HG03039 (cell line): ENCODE results near the gene PDLIM1.
A peak's percentile ranks its signal among the peaks of the same experiment; 100 is the strongest.

Source experiments
- ATAC-seq: cut with Tn5 transposase; IDR thresholded peaks from one replicate; pipeline ENCODE4 v1.9.1; 2021; ENCODE audit warnings: mild to moderate bottlenecking, moderate library complexity; ENCODE audit not compliant: unreplicated experiment

PDLIM1 gene

DNA sequence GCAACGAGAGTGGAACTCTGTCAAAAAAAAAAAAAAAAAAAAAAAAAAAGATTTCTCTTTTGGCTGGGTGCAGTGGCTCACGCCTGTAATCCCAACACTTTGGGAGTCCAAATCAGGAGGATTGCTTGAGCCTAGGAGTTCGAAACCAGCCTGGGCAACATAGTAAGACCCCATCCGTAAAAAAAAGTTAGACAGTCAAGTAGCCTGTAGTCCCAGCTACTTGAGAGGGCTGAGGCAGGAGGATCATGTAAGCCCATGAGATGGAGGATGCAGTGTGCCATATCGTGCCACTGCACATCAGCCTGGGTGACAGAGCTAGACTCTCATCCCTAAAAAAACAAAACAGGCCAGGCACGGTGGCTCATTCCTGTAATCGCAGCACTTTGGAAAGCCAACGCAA is 25.2 kb downstream of the PDLIM1 start:
- no peak for ATAC-seq

DNA sequence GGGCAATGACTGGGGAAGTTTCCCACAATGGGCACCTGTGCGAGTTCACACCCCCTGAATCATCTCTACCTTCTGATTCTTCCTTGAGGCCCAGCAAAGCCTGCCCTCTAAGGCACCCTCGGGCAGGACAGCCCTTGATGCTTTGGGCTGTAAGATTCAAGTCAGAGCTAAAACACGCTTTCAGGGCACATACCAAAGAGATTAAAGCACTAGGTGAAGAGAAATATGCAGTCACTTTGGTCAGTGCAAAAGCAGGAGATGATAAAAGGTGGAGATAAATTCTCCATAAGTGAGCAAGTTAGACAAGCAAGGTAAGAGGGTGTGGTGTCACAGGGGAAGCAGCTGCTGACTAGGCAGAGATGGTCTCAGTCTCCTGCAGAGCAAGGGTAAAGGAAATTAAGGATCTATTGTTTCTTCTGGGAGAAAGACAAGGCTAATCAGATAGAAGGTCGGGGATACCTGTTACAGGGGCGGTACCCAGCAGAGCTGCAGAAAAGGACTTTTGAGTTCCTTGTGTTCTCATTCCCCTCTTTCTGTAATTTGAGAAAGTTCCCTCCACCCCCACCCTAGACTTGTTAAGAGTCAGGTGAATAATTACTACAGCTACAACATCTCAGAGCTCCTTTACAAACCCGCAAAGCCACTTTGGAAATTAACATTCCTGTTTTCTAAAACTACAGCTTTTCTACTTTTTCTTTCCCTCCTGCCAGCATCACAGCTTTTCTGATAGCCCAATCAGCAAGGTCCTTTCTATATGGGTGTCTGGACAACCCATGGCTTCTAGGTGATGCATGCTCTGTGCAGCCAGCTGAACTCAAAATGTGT is 26.4 kb downstream of the PDLIM1 start:
- no peak for ATAC-seq

DNA sequence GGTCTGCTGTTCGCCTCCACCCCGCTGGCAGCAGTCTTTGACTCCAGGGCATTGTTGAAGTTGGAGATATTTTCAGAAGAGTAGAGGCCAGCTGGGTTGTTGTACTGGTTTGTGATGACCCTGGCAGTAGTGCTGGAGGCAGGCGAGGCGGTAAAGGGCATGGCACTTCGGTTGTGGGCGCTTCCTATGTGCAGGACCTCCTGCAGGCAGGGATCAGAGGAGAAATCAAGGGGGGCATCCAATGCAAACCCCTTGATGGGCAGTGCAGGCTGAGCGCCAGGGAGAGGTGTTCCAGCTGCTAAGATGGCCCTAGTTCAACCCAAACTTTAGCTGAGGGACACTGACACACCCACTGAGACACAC is 27.0 kb downstream of the PDLIM1 start:
- no peak for ATAC-seq

DNA sequence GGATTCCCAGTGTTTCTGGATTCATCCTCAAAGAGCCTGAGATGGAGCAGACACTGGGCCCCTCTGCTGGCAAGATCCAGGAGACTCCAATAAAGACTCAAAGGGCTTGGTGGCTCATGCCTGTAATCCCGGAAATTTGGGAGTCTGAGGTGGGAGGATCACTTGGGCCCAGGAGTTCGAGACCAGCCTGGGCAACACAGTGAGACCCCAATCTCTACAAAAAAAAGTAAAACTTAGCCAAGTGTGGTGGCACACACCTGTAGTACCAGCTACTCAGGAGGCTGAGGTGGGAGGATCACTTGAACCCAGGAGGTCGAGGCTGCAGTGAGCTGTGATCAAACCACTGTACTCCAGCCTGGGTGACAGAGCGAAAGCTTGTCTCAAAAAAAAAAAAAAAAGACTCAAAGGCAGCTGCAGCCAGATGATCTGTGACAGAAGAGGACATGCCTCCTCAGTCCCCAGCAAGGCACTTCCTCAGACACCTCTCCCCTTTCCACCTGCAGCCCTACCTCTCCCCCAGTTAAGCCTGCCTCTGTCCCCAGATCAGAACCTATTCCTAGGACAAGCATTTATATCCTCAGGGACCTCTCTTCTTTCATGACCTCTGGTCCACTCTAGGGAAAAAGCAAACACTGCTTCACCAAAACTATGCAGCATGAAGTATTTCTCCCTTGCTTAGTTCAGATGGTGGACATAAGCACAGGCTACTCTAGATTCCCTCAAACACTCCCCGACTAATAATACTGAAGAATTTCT is 27.9 kb downstream of the PDLIM1 start:
- no peak for ATAC-seq

DNA sequence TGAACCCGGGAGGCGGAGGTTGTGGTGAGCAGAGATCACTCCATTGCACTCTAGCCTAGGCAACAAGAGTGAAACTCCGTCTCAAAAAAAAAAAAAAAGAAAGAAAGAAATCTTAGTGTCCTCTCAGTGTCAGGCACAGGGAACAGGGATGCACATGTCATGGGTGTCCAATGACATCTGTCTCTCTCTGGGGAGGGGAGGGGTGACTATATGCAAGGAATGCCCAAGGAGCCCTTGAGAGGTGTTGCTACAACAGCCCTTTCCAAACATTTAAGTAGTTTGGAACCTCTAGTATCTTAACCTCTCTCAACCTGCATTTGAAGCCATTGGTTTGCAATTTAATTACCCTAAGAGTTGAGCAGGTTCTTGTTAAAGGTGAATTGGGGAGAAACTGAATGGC is 28.9 kb downstream of the PDLIM1 start:
- ATAC-seq: no peak

DNA sequence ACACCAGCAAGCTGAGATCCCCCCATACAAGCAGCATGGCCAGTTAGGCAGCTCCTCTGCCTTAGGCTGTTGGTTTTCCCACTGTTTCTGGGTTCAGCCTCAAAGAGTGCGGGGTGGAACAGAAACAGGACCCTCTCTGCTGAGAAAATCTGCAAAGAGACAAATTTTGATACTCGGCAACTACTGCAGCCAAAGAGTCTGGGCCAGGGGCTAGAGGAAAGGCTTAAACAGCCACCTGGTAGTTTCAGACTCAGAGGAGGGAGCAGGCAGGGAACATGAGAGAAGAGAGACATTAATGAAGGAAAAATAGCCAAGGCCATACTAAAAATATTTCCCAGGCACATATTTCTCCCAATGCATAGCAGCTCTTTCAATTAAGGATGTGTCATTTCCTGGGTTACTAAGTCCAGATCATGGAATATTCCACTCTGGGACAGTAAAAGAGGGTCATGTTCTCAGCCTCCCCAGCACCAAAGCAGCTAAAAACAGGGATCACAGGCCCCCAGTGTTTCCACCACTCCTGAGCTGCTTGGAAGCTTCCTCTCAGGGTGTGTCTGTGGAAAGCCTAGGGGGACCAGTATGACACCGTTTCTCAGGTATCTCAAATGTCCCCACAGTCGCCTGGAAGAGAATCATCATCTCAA is 29.8 kb downstream of the PDLIM1 start:
- ATAC-seq: no peak

DNA sequence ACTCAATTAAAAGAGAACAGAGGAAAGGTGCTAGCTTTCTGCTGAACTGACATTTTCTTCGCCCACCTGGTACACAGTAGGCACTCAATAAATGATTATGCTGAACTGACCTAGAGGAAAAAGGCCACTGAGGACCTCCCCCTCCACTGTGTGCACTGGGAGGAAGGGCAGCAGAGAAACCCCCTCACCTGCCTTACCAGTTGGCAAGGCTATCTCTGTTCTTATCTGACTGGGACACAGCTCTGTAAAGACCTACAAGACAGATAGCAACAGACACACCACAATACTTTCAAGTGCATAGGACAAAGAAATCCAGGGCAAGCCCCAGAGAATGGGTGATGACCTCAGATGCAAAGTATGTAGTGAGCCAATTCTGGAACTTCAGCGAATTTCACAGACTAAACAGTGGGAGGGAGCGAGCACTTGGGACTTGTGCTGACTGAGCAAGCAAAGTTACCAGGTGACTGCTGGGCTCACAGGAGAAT is 30.4 kb downstream of the PDLIM1 start:
- peak; percentile 79 for ATAC-seq

DNA sequence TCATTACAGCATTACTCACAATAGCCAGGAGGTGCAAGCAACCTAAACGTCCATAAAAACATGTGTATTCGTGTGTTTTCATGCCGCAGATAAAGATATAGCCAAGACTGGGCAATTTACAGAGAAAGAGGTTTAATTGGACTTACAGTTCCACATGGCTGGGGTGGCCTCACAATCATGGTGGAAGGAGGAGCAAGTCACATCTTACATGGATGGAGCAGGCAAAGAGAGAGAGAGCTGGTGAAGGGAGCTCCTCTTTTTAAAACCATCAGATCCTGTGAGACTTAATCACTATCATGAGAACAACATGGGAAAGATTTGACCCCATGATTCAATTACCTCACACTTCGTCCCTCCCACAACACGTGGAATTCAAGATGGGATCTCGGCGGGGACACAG is 33.0 kb downstream of the PDLIM1 start:
- ATAC-seq: no peak

DNA sequence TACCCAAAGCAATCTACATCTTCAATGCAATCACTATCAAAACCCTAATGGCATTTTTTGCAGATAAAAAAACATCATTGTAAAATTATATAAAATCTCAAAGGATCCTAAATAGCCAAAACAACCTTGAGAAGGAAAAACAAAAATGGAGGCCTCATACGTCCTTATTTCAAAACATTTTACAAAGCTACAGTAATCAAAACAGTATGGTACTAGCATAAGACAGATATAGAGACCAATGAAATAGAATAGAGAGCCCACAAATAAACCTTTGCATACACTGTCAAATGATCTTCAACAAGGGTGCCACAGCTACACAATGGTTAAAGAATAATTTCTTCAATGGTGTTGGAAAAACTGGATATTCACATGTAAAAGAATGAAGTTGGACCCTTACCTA is 34.5 kb downstream of the PDLIM1 start:
- ATAC-seq: no peak

DNA sequence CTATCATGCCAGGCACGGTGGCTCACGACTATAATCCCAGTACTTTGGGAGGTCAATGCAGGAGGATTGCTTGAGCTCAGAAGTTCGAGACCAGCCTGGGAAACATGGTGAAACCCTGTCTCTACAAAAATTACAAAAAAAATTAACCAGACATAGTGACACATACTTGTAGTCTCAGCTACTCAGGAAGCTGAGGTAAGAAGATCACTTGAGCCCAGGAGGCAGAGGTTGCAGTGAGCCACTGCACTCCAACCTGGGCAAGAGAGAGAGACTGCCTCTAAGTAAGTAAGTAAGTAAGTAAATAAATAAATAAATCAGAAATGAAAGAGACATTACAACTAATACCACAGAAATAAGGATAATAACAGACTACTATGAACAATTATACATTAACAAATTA is 36.2 kb downstream of the PDLIM1 start:
- no peak for ATAC-seq

DNA sequence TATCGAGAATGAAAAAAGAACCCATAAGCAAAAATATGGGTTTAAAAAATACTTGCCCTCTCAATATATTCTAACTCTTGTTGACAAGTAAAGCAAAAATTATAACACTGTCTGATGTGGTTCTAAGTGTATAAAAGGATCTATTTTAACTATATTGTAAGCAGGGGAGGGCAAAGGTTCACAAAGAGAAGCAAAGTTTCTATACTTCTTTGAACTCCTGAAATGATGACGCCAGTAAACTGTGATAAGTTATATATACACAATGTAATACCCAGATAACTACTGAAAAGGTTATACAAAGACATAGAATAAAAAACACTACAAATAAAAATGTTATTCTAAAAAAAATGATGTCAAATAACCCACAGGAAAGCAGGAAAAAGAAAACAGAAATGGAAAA is 37.1 kb downstream of the PDLIM1 start:
- no peak for ATAC-seq

DNA sequence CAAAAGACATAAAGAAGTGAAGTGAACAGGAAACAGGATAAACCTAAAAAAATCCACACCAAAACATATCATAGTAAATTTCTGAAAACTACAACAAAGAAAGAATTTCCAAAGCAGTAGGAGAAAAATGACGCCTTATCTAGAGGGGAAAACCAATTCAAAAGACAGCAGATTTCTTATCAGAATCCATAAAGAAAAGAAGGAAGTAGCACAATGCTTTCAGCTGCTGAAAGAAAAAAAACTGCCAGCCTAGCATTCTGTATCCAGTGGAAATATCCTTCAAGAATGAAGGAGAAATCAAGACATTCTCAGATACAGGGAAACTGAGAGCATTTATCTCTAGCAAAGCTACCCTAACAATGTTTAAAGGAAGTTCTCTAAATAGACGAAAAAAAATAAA is 37.8 kb downstream of the PDLIM1 start:
- ATAC-seq: no peak

DNA sequence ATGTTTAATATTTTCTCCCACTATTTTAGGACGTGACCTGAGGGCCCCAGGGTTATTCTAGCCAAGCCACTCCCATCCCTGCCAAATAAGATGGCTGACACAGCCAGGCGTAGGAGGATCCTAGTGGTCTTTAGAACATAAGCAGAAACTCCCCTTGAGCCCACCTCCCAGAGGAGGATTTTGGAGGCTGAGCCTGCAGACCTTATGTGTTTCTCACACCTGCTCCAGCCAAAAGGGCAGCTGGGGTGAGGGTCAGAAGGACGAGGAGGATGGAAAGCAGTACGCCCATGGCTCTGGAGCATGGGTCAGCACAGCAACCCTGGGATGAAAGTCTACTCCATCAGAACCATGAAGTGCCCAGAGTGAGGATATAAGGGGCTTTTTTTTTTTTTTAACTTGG is 39.9 kb downstream of the PDLIM1 start:
- ATAC-seq: no peak

DNA sequence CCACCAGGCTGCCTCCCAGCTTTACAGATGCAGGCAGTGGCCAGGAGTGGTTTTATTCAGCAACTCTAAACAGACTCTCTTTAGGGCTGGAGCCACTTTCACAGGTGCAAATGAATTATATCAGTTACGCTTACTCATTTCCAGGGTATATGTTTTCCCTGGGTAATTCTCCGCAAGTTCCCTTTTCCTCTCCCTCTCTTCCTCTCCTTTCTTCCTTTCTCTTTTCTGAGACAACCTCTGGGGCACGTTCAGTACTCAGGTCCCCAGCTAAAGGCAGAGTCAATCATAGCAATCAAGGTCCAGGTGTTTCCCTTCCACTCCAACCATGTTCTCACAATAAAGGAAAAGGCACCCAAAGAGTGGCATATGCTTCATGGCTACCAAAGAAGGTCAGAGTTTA is 41.3 kb downstream of the PDLIM1 start:
- no peak for ATAC-seq

DNA sequence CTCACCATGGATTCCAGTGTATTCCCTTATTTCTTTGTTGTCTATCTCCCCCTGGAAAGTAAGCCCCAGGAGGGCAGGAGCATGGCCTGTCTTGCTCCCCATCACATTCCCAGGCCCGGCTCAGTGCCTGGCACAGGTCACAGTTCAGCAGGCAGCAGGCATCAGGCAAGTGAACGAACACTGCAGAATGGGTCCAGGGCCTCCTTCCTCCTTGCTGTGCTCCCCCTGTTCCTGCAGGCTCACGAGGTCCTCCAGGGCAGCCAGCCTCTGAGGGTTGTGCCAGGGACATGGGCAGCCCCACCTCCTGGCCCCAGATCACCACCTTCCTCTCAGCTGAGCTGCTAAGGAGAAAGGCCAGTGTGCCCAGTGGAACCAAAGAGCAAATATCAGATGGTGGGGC is 41.8 kb downstream of the PDLIM1 start:
- no peak for ATAC-seq

DNA sequence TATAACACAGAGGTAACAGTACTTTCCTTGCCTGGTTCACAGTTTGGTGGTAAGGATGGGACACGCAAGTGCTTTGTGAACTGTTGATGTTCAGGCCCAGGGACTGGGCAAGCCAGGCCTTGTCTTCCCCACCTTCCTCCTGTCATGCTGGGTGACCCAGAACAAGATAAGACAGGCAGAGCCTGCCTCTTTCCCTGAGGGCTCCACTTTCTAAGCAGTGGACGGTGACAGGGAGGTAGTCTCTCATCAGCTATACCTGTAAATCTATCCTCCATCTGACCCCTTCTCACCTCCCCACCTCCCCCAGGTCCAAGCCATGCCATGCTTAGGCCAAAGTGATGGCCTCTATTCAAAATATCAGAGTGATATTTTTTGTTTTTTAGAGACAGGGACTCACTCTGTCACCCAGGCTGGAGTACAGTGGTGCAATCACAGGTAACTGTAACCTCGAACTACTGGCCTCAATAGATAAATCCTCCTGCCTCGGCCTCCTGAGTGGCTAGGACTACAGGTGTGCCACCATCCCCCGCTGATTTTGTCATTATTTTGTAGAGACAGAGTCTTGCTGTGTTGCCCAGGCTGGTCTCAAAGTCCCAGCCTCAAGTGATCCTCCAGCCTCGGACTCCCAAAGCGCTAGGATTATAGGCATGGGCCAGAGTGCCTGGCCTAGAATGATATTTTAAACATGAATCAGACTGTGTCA is 42.8 kb downstream of the PDLIM1 start:
- ATAC-seq: no peak

DNA sequence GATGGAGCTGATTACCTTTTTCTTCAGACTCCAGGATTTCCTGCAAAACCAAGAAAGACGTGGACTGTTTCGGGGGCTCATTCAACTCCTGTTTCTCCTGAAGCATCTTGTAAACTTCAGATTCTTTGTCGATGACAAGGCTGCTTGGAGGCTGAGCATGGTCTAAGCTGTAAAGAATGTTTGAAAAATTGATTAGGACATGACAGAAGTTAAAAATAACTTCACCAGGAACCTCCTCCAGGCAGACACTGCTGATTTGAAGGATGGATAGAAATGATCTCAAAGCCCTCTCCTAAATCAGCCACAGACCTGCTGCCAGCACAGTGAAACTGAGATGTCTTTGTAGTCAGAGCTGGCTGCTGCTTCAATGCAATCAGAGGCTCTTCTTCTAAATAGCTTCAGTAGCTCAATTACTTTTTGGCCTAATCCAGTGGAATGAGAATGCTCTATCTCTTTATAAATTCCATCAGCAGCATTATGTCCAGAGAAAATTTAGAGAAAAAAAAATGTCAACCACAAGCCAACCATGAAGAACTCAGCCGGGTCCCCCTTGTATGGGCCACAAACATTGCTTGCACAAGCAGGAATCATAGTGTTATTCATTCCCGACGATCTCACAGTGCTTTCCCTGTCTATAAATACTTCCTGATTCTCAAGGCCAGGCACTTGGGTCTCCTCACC is 43.5 kb downstream of the PDLIM1 start:
- no peak for ATAC-seq

DNA sequence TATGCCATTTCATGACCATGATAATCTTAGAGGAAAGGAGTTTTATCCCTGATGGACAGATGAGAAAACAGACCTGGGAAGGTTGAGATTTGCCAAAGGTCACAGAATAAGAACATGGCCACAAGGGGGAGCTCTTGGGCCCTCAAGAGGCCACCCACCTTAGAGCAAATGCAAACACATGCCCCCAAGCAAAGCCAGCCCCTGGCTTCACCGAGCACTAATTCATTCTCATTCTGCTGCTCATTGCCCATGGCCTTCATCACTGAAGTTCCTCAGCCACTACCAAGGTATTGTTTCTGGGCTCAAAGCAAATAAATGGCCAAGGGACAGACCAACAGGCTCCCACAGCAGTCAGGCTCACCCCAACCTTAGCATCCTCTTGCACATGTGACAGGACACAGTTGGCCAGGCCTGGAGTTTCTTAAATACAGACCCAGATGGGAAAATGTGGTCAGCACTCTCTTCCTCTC is 44.2 kb downstream of the PDLIM1 start:
- ATAC-seq: no peak

DNA sequence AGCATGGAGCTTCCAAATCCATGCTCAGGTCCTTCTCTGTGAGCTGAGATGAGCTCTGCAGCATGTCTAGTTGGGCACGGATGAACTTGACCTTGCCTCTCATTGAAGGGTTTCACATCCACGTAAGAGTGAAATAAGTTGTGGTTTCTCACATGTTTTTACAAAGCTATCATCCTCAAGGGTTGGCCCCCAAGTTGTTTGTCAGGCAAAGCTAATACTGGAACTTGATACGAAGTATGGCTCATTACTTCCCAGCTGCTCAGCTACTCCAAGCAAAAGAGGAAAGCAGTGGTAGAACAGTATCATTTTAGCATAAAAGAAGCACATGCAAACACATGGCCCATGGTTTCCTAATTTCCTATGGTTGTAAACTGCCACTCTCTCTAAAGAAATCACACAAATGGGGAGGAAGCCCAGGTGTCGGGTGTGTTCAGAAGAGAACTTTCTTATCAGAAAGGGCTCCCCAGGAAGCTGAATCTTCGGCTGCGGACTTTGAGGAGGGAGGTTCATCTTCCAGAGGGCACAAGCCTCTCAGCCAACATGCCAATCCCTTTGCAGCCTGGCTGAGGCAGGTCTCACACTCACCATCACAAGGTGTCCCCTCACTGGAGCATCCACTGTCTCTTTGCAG is 45.3 kb downstream of the PDLIM1 start:
- ATAC-seq: peak; percentile 77

DNA sequence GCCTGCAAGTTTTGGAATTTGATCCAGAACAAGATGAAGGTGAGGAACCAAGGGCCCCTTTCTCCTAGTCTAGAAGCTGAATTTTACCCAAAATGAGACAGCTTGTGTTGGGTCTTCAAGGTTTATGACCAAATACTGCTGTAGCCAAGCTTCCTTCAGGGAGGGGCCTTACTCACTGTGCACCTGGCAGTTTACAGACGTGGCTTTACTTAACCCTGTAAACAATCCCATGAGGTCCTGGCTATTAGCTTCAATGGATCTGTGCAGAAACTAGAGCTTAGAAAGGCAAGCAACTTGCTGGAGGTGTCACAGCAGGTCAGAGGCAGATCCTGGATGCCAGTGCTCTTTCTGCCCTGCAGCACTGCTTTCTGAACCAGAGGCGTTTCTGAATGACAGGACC is 46.7 kb downstream of the PDLIM1 start:
- ATAC-seq: no peak
